HG02798 (cell line): ENCODE measurements around the gene MAD1L1.
"Not testable (repeated sequence)": the region's sequence is repeated elsewhere in the genome, so short reads cannot be mapped to it uniquely, and the experiment has no call there.

Source experiments
- ATAC-seq: cut with Tn5 transposase; IDR thresholded peaks from one replicate; pipeline ENCODE4 v1.9.1; 2021; ENCODE audit warnings: mild to moderate bottlenecking; ENCODE audit not compliant: unreplicated experiment, poor library complexity

Gene MAD1L1

DNA sequence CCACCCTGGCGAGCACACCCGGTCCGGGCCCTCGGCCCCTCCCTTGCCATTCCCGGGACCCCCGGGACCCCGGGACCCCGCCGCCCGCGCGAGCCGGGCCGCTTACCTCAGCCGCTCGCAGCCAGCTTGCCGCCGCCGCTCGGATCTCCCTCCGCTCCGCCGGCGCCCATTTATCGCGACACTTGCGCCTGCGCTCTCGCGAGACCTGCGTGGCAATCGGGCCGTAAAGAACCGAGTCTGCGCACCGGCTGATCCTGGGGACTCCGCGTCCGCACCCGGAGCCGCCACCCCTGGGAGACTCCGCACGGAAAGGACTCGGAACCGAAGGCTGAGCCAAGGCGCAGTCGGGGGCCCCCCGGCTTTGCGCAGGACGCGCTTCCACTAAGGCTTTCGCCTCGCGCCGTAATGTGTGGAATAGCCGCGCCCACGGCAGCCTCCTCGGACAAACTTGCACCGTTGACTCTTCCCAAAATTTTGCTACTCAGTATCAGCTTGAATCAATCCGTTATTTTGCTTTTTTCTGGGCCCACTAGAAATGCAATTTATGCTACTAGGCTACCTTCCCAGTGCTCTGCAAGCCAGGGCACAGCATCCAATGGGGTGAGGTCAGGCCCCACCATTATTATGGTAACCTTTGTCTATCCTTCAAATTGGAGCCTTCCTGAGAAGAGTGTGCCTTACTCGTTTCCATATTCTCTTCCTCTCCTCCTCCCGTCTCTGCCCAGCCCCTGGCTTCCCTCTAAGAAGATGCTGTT, at the start of gene MAD1L1:
MAD1L1 (minus strand) TSS at position 180 of the 755 bp plus-strand sequence. CDS start 2,812 bp downstream, outside the sequence.
- peak; percentile 81 for ATAC-seq

- ATAC-seq = no peak
These were observed 49.5 kb upstream of the MAD1L1 start for GRCh38 chr7:2282185-2282751.

DNA sequence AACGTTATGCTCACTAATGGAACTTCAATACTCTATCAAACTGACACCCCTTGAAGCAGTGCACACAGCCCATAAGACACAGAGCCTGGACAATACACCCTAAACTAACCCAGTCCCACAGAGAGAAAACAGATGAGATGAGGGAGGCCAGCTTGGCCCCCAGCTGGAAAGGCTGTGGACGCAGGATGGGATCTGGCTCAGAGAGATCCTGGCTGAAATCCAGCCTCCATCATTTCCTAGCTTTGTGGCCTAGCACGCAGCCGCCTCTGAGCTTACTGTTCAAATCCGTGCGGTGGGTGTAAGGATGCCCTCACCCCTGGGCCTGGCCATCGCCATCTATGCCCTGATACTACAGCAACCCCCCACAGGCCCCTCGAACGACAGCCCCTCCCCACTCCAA, 48.8 kb upstream of the MAD1L1 start:
- ATAC-seq = no peak

DNA sequence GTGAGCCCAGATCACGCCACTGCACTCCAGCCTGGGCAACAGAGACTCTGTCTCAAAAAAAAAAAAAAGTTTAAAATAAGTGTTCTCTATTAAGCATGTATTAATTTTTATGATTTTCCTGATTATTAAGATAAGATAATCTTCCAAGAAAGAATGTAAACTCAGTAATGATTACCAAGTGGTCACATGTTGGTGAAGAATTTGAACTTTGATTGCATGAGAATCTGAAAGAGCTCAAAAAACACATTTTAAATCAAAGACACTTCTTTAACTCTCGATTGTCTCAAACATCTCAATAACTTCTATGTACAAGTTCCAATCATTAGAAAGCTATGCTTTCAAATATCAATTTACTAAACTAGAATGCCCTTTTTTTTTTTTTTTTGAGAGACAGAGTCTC, 47.7 kb upstream of the MAD1L1 start:
- ATAC-seq = no peak

DNA sequence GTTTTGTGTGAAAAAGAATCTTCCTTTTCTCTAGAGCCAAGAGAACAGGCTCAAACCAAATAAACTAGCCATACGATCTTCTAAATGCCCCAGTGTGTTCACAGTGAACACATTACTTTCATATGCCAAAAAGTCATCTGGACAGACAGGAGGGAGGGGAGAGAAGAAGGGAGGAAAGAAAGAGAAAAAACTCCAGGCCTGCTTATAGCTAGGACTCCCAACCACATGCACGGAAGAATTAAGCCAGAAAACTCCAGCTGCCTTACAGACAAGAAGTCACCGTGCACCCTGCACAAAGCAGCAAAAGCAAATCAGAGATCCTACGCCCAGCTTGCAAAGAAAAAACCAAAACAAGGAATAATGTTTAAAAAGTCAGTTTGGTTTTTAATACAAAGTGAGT, 47.2 kb upstream of the MAD1L1 start:
- ATAC-seq = no peak

DNA sequence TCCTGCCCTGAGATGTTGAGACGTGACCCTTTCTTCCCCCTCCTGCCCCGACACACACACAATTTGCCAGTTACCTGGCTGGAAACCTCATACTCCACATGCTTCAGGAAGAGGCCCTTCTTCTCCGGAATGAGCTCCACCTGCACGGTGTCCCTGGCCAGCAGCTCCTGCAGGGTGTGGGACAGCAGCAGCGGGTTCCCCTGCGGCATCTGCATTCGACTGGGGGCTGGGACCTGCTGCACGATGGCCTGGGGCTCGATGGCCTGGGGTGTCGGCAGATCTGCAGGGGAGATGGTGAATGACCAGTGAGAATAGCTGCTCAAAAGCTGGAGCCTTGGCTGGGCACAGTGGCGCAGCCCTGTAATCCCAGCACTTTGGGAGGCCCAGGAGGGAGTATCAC, 45.3 kb upstream of the MAD1L1 start:
- ATAC-seq = no peak

DNA sequence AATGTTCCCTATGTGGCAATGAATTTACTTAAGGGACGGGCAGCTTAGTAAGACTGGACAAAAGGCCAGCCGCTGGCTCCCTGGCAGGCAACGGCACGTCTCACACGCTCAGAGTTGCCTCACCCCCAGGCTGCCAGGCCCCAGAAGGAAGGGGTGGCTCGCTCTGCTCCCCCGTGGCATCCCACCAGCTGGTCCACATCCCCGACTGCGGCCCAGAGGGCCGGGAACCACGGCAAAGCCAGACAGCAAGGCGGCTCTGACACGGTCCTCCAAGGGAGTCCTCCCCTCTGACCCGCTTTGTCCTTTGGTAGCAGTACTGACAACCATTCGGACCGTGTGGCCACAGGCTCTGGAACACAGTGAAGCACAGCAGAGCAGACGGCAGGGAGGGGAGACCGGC, 43.4 kb upstream of the MAD1L1 start:
- no peak for ATAC-seq

GRCh38 chr7:2275101-2275500, 42.4 kb upstream of the MAD1L1 start:
- ATAC-seq = no peak

GRCh38 chr7:2274666-2275065, 41.9 kb upstream of the MAD1L1 start:
- ATAC-seq = no peak

GRCh38 chr7:2273866-2274265, 41.1 kb upstream of the MAD1L1 start:
- ATAC-seq = no peak

DNA sequence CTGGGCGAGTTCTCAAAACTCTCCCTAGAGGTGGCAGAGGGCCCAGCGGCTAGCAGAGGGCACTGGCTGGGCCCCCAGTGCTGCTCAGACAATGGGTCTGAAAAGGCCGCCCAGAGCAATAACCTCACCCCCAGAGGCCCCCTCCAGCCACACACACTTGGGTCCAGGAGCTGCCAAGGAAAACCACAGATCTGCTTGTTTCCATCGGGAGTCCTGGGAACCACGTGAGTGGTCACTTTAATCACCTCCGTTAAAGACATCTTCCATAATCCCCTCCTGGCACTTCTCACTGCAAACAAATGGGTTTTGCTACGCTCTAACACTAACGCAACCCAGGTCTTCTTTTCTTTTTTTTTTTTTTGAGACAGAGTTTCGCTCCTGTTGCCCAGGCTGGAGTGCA, 39.3 kb upstream of the MAD1L1 start:
- no peak for ATAC-seq

DNA sequence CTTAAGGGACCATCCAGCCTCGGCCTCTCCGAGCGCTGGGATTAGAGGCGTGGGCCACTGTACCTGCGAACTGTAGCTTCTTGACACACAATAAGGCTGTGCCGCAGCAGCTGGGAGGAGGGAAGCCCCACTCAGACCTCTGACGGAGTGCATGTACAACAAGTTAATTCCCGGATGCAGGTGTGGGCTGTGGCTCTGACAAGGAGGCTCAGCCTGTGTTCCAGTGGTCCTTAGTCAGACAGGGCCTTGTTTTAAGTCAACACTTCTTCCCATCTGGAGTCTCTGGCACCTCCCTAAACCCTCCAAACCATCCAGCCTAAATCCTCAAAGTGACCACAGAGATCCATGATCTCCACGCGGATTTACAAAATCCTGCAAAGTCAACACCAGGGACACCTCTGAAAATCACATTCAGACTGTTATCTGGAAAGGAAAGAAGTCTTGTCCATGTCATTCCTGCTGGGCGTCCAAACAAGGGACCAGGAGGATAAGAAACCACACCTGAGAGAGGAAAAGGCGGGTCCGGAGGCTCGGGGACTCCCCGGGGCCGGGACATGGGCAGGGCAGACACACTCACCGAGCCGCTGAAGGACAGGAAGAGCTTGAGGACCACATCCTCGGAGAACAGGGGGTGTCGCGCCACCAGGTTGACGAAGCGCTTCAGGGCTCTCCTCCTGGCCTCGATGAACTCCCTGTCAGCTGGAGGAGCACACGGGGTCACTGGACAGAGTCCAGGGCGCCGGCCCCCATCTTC, 38.7 kb upstream of the MAD1L1 start:
- no peak for ATAC-seq

DNA sequence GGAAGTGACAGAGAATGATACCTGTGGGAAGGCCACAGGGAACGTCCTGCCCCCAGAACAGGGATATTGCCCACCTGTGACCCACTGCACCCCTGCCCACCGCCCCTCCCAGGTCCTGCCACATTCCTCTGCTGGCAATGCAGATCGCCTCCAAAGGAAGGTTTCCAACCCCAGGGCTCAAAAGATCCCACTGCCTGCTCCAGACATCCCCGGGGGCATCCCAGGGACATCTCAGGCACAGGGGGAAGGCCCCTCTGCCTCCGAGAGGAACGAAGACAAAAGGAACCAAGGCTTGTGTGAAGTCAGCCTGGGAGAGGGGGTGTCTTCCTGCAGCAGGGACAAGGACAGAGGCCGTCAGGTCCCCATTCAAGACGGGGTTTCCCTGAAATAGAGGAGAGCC, 37.8 kb upstream of the MAD1L1 start:
- ATAC-seq = no peak

- ATAC-seq = no peak
These were observed 37.3 kb upstream of the MAD1L1 start for GRCh38 chr7:2269991-2270460.

DNA sequence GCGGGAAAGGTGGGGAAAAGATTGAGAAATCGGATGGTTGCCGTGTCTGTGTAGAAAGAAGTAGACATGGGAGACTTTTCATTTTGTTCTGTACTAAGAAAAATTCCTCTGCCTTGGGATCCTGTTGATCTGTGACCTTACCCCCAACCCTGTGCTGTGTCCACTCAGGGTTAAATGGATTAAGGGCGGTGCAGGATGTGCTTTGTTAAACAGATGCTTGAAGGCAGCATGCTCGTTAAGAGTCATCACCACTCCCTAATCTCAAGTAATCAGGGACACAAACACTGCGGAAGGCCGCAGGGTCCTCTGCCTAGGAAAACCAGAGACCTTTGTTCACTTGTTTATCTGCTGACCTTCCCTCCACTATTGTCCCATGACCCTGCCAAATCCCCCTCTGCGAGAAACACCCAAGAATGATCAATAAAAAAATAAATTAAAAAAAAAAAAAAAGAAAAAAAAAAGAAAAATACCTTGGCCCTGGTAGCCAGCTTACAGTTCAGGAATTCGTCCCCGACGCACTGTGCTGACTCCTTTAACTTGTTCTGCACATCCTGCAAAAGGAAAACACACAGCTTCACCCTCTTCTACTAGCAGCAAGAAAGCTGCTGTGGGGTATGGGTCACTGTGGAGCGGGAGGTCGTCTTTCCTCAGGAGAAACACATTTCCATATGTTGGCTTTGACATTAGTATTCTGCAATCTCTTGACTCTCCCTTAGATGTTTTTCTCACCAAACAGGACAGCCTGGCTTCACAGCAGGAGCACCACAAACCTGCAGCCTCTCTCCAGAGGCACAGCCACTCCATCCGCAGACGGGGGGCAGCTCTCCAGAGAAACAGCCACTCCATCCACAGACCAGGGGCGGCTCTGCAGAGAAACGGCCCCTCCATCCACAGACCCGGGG, 36.6 kb upstream of the MAD1L1 start:
- ATAC-seq = not testable (repeated sequence)

DNA sequence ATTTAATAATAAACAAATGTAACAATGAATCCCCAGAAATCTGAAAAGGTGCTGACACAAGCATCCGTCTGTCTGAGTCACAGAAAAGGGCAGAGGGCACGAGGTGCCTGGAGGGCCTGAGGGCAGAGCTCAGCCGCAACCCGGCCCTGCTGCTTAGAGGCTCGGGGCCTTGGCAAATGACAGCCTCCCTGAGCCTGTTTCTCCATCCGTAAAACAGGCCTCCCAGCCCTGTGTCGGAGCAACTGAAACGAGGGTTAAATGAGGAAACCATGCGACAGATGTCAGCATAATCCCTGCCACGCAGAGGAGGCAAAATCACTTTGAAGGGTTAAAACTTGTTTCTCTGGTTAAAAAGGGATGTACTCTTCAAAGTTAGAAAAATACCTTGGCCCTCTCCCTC, 34.2 kb upstream of the MAD1L1 start:
- no peak for ATAC-seq

- no peak for ATAC-seq
These were observed 31.4 kb upstream of the MAD1L1 start for GRCh38 chr7:2264158-2264557.

DNA sequence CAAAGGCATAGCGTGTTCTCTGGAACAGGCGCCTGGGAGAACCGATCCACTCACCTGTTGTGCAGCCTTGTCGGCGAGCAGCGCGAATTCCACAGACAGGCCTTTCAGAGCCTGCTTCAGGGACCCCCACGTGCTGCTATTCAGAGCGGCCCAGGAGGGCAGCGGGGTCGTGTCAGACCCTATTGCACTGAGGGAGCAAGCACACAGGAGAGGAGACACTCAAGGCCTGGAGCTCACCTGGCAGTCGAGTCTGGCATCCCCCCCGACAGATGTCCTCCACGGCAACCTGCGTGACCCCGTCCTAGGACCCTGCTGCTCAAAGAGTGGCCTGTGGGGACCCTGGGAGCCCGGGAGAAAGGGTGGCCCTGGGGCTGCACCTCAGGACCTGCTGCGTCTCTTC, 30.4 kb upstream of the MAD1L1 start:
- no peak for ATAC-seq

- no peak for ATAC-seq
These were observed 28.9 kb upstream of the MAD1L1 start for GRCh38 chr7:2261611-2262010.

GRCh38 chr7:2260820-2261219, 28.1 kb upstream of the MAD1L1 start:
- ATAC-seq = no peak
